Measurements from ENCODE around the gene ARID4B.

- TF ChIP-seq POLR2A (IDR thresholded peaks at IDR 0.05; ENCODE audit: extremely low read depth, insufficient read length) (no peak), CTCF (IDR thresholded peaks at IDR 0.05; ENCODE audit: low read depth, low read length) (no peak), MYC (IDR thresholded peaks at IDR 0.05; ENCODE audit: low read depth, low read length) (no peak)
- TF ChIP-seq, protein P1, sequence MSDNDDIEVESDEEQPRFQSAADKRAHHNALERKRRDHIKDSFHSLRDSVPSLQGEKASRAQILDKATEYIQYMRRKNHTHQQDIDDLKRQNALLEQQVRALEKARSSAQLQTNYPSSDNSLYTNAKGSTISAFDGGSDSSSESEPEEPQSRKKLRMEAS (IDR thresholded peaks at IDR 0.05; ENCODE audit: low read depth, low read length) = no peak
Measured at GRCh38 chr1:235229868-235230267, 98.1 kb downstream of the ARID4B start.
